Suppressor macrophage treated with lipopolysaccharide for 4 hours (primary cell): Measurements from ENCODE around the gene SGCD.
"Not testable (repeated sequence)": the region's sequence is repeated elsewhere in the genome, so short reads cannot be mapped to it uniquely, and the experiment has no call there.

Experiments used
- DNase-seq: peaks from one replicate; pipeline ENCODE4 v3.0.0-alpha.2; 2020

The SGCD gene

DNA sequence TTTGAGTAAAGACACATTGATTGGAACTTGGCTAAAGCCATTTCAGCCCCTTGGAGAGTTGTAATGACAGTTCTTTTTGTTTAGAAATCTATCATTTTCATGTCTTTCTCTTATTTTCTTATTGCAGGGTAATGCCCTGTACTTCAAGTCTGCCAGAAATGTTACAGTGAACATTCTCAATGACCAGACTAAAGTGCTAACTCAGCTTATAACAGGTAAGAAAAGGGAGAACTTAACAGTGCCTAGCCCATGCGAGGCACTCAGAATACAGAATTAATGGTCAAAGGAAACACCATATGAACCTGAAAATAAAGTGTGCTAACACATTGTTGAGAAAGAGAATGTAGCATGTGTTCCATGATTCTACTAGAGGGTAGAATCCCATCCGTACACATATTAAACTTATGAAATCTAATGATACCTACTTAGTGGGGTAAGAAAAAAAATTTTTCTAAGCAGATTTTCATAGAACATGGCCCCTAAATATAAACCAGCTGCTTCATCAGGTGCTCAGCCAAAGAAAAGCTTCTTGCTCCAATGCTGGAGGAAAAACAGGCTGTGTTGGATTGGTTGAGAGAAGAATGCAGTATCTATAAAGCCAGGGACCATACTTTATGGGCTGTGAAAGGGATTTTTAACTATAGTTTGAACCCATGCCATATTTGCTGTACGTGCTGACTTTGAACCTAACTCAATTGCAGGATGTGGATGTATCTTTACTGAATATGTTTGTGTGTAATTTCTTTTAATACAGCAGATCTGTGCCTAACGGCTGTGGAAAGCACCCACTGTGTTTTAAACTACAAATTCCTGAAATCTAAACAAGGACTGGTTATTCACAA is 262.4 kb downstream of the SGCD start:
- DNase-seq: no peak

DNA sequence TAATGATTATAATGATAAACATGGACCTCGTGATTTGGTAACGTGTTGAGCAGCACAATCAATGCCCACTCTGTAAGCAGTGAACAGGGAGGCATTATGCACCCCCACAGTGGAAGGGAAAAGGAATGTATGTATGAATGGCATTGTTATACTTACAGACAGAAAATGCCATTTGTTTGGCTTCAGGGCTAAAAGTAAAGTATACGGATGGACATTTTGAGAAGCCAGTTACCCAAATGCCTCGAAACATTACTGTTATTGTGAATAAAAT is 262.9 kb downstream of the SGCD start:
- DNase-seq: no peak

DNA sequence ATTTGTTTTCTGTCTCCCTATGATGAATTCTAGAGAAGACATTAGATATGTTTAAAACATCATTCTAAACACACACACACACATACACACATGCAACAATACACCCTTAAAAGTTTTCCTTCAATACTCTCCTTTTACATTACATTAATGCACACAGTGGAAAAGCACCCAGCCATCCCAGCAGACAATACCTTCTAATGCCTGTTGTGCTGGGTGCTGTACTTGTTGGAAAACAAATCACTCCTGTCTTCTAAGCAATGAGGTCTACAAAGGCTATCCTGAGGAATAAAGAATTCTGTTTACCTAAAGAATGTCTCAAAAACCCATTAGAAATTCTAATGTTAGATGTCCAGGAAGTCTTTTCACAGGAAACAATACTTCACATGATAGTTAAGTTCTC is 264.0 kb downstream of the SGCD start:
- DNase-seq: no peak

DNA sequence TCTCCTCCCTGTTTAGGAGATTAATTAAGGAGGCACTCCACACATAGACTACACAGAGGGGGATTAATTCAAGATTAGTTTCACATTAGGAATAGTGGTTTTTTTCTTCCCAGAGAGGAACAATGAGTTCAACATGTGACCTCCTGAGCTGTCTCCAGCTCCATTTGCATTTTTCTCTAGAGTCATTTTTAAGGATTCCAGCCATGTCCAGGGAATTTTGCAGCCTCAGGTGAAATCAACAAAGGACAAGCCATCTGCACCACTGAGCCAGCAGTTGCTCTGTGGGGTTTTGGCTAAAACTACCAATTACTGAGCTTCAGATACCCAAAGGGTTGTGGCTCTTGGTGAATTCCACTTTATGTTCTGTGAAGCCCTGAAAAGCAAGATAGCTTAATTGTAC is 264.7 kb downstream of the SGCD start:
- no peak for DNase-seq

DNA sequence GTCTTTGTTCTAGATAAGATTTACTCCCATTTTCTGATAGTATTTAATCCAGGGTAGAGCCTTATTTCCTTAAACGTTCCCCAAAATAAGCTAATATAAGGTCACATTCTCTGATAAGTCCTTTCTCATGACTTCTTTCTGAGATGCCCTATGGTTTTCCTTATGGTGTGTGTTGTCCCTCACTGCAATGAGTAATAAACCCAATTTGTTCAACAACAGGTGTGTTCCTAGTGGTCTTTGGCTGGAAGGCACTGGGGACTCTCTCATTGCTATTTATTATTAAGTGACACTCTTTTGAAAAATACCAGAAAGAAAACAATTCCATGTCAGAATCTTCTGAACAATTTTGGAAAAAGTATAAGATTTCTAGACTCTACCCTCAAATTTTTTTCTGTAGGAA is 266.6 kb downstream of the SGCD start:
- no peak for DNase-seq

DNA sequence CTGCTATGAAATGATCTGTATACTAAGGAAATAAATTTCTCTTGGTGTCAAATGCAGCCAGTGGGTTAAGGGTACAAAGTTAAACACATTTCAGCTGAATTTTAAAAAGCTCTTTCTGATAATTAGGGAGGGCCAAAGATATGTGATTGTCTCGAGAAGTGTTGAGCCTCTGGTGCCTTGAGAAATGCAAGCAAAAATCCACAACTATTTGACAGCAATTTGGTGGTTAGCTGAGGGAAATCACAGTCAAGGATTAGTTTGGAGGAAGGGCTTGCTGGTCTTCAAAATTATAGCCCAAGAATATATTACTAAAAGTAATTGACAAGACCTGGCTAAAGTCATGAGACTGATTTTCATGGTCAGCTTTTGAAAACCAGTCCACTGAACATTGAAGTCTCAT is 267.4 kb downstream of the SGCD start:
- DNase-seq: no peak

DNA sequence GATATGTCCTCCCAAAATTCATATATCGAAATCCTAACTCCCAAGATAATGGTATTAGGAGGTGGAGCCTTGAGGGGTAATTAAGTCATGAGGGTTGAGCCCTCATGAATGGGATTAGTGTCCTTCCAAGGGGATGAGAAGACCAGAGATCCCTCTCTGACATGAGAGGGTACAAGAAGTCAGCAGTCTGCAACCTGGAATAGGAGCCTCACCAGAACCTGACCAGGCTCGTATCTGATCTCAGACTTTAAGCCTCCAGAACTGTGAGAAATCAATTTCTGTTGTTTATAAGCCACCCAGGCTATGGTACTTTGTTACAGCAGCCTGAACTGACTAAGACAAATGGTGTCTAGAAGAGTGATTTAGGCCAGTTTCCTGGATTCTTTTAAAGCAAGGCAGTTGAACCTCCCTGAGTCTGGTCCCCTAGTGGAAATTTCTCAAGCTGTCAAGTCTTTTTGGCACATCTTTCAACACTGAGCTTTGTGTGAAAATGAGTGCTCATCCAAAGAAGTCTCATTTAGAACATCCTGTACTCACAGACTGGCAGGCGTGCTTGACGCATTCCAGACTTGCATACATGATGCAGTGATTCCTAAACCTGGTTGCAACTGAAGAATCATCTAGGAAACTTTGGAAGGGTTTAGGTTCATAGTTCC is 268.3 kb downstream of the SGCD start:
- no peak for DNase-seq

DNA sequence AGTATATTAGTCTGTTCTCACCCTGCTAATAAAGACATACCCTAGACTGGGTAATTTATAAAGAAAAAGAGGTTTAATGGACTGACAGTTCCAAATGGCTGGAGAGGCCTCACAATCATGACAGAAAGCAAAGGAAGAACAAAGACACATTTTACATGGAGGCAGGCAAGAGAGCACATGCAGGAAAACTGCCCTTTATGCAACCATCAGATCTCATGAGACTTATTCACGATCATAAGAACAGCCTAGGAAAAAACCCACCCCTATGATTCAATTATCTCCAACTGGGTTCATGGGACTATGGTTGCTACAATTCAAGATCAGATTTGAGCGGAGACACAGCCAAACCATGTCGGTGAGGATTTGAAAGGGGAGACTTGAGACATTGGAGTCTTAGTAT is 270.3 kb downstream of the SGCD start:
- DNase-seq: no peak

DNA sequence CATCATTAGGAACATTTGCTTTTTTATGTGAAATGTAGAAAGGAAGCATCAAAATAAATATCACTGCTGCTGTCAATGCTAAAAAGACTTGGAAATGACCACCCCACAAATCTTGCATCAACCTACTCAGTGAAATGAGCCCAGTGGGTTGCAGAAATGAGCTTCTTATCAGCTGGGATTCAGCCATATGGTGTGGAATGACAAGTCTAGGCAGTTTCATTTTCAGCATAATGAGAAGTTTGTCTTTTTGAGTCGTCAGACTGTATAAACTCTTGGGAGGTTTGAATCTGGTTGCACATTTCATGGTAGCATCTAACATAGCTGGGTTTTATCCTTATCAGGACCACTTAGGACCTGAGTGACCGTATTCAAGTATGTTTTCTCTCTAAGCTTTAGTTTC is 272.0 kb downstream of the SGCD start:
- no peak for DNase-seq

DNA sequence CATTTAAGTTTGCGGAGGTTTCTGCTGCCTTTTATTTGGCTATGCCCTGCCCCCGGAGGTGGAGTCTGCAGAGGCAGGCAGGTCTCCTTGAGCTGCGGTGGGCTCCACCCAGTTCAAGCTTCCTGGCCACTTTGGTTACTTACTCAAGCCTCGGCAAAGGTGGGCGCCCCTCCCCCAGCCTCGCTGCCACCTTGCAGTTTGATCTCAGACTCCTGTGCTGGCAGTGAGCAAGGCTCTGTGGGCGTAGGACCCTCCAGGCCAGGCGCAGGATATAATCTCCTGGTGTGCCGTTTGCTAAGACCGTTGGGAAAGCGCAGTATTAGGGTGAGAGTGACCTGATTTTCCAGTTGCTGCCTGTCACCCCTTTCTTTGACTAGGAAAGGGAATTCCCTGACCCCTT is 283.6 kb downstream of the SGCD start:
- not testable (repeated sequence) for DNase-seq

DNA sequence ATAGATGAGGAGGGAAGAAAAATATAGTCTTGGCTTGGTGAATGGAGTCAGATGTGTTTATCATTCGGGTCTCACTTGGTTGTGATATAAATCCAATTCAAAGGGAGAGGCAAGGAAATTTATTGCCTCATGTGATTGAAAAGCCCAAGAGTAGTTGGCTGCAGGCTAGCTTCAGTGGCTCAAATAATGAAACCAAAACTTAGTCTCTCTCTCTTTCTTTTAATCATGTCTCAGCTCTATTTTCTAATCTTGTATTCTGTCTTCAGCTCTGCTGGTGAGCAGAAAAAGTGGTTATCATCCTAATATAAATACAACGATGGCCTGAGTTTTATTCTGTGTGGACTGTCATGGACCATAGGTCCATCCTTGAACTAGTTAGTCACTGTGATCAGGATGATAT is 288.9 kb downstream of the SGCD start:
- no peak for DNase-seq

DNA sequence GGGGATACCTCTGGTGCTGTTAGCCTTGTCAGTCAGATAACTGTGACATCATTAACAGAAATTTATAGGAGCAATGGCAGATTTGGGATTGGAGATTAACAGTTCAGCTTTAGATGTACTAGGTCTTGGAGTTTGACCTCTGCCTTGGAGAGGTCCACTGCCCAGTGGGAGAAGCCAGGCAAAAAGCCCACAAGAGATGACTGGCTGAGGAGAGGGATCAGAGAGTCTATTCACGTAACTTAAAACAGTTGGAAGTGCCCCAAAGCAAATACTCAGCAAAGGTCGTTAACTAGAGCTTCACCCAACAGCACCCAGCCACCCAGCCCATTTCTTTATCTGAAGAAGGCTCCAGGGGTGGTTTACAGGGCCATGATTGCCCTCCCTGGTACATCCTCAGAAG is 290.5 kb downstream of the SGCD start:
- no peak for DNase-seq

DNA sequence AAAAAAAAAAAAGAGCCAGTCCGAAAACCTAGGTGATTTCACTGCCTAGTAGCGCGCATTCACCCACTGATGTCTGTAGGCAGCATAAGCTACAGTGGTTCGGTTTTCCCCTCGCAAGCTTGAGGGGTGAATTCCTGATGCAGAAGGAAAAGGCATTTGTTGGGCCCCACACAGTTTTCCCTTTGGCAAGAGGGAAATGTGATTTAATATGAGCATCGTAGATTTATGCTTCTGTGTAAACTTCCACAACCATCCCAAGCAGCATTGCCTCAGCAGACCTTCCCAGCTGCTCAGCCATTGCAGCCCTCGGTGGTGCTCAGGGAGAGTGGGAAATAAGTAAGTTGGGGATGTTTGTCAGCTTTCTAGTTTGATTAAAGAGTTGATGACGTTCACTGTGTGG is 291.6 kb downstream of the SGCD start:
- no peak for DNase-seq

DNA sequence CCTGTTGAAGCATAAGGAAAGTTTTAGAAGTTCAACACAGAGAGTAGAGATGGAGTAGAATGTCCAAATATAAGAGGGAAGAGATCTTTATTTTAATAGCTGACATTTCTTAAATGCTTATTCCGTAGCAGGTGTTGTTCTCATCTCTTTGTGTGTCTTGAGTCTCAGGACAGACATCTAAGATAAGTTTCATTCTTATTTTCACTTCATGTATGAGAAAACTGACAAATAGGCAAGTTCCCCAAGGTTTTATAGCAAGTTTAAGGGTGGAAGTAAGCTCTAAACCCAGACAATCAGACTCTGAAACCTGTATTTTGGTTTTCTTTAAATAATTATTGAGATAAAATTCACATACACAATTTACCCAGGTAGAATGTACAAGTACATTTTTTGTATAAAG is 294.8 kb downstream of the SGCD start:
- DNase-seq: no peak

DNA sequence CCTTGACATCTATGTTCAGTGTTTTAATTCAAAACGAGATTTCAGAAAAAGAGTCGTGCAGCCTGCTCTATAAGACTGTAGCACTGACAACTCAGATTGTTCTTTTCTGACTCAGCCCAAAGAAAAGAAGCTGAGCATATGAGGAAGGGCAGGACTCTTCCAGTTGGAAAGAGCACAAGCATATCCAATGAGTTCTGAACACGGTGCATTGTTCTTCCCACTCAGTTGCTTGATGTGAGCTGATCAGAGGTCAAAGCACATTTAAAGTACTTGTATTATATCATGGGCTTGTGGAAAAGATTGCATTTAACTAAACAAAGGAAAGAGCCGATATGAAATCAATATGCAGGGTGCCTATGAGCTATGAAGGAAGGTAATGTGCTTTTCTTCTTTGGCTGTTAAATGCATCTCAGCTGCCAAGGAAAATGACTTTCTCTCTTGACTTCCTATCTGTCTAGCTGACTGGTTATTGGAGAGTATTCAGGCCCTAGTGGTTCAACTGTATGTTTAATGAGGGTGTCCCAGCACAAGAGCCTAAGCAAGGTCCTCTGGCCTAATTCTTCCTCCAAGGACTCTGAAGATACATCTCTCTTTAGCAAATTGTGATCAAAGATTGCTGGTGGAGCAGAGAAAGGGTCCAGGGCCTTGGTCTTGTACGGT is 296.5 kb downstream of the SGCD start:
- DNase-seq: no peak

DNA sequence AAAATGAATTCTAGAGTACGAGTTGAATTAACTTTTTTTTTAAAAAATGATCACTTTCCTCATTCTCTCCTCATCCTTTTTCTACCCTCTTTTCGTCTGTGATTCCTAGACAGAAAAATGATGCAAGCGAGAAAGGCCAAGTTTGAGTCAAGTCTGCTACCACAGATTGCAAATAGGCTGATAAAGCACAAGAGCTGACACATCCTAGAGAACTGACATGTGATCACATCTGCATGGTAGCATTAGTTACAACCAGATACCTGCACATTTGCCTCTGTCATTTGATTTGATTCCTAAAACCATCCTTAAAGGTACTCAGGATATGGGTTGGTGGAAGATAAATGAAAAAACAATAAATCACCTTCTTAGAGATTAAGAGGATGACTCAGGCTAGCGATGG is 297.7 kb downstream of the SGCD start:
- DNase-seq: no peak

DNA sequence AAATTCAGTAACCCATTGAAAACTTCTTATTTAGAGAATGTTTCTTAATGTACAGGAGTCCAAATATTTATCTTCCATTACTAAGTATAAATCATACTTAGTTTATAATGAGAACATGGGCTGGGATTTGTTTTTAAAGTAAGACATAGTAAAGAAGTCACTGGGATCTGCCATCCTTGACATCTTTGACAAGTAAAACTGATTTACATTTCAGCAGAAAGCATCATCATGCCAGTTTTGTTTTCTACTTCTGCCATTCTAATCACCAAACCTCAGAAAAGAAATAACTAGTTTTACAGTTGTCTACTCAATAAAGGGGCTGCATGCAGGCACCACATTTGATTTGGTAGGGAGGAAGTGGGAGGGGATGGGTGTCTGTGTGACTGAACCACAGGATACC is 301.5 kb downstream of the SGCD start:
- DNase-seq: no peak

DNA sequence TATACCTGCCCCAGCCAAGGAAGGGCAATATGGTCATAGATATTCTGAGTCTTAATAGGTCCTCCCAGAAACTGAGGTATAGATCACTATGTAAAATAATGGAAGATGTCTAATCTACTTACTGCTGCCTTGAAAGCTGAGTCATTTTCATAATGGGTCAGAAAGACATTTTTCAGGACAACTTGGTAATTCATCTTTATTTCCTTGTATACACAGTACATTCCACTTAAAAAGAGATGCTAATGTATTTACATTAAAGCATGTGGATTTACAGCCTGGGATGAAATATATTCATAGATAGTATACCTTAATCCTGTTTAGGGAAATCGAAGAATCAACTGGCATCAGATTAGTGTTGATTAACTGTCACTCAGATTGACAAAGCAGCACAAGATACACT is 304.0 kb downstream of the SGCD start:
- DNase-seq: no peak

DNA sequence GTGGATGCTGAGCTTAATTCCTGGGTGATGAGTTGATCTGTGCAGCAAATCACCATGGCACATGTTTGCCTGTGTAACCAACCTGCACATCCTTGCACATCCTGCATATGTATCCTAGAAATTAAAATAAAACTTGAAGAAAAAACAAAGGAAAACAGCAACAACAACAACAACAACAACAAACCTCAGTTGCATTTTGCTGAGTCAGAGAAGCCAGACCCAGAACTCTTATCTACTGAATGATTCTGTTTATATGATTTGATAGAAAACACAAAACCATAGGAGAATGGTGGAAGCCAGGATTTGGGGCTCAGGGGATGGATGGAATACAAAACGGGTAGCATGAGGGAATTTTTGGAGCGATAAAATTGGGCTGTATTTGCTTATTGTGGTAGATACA is 307.3 kb downstream of the SGCD start:
- DNase-seq: no peak

DNA sequence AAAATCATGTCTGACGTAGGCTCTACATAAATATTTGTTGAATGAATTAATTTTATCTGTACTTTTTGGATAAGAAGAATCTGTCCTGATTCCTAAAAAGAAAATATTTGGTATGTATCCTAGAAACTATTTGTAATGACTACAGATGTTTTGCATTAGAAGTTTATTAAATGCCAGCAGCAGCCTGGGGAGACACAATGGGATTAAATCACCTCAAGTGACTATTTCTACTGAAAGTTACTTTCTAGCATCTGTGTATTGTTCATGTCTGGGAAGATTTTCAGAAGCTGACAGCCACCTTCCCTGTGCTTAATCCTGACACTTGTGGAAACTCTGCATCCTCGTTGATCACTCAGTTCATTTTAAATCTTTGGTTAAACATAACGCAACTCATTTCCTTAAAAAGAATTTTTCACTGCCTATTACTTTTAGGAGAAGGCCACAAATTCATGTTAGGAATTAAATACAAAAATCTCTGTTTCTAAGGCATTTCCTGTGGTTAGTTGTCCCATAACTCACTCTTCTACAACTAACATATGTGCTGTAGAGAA is 313.8 kb downstream of the SGCD start:
- no peak for DNase-seq

DNA sequence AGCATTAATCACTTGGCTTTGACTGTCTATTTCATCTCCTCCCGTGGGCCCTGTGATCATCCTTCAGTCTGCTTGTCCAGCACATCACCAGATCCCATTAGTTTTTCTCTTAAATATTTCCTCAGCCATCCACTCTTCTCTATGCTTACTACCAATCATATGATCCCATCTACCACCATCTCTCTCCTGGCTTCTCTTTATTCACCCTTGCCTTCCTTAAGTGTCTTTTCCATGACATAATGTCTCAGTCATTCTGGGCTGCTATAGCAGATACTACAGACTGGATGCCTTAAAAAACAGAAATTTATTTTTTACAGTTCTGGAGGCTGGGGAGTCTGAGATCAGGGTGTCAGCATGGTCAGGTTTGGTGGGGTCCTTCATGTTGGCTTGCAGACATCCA is 314.7 kb downstream of the SGCD start:
- no peak for DNase-seq

DNA sequence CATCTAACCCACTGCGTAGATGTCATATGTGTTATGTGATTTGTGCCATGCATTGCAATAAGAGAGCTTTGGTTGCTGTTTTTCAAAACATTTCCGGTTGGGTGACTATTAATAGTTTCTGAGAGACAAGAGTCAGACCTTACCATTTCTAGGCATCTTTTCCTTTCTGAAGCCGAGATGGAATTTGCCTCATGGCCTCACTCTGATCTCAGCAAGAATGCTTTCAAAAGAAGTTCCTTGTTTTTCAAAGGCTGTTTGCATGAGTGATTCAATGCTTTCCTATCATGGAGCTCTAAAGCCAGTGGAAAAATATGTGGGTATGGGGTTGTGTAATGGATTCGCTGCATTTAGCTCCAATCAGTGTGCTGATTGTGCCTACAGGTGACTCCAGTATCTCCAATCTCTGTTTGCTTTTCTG is 320.1 kb downstream of the SGCD start:
- no peak for DNase-seq

DNA sequence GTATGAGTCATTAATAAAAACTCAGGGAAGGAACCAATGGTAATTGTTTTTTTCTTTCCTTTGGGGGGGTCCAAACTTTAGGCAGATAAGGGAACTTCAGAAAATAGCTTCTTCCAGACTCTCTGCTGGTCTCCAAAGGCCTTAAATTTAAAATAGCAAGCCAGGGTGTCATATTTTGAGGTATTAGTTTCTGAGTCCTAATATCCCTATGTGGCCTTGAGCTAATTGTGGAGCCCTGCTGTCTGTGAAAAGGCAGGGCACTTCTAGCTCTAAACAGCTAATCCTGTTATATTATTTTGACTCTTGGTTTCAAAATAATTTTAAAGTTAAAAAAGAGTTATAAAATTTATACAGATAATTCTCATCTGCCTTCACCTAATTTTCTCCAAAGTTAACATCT is 327.5 kb downstream of the SGCD start:
- no peak for DNase-seq

DNA sequence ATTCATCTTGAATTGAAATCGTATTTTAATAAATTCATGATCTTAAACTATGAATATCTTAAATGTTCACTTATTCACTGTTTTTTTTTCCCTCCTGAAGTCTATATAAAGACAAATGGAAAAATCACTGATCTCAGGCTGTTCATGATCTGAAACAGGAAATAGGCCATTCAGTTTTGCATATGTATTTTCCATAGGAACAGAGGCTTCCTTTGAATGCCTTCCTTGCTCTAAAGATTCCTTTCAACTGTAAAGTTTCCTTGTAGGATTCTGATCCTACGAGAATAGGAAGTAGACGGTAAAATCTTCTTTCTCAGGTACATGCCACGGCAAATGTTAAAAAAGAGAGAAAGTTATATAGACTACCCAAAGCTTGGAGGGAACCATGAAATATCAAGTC is 328.8 kb downstream of the SGCD start:
- DNase-seq: no peak
